GM12878 (cell line): Measurements from ENCODE around the gene LNX2. TPM values are rescaled to one million over a fixed set of nuclear protein-coding genes. Genes with fewer than 3 reads are reported as not detected.

Source experiments
- polyA plus RNA-seq, 11 experiments: library from polyadenylated mRNA; depleted of rRNA in 4 of 11; unstranded in 6 of 11; stranded (reverse) in 5 of 11; fragments of >200 nt; fragmentation: Nextera tagmentation in 4 of 11; fragmentation: Illumina TruSeq in 1 of 11; extraction: Ambion mirVana in 4 of 11; extraction: Trizol in 1 of 11; gene quantifications; 1 replicate in 1 of 11; 2 replicates in 10 of 11; pipeline versions ENCODE4 v1.2.1 to v1.2.3, GENCODE V29; 2011 to 2016; ENCODE audit warnings: inconsistent platforms in 2 of 11, missing spikeins in 2 of 11, low read depth in 1 of 11
- total RNA-seq, 4 experiments: library from RNA; depleted of rRNA in 3 of 4; stranded (reverse); fragments of >200 nt in 3 of 4; fragmentation: Illumina TruSeq in 1 of 4; extraction: Trizol in 1 of 4; gene quantifications; 2 replicates each; pipeline versions ENCODE4 v1.2.1 to v1.2.3, GENCODE V29; 2013 to 2021

The LNX2 gene
- total and polyA plus RNA-seq, 10 of the 15 experiments (the other 5 are each of a cell fraction or from before 2014, with no cell fraction given): 1.3 to 7.7 (median 4.4) TPM

Other genes starting within 250 kb of the LNX2 start
- gene GTF3A, start 195.9 kb downstream of the LNX2 start, total RNA-seq (2014; rRNA removed): 232 TPM in 2 replicates
- 247 and 249 TPM in 2 replicates for gene GTF3A, start 195.9 kb downstream of the LNX2 start, total RNA-seq (2014; rRNA removed; fragmentation: Illumina TruSeq; extraction: Trizol)
- 192 and 201 TPM in 2 replicates for gene GTF3A, start 195.9 kb downstream of the LNX2 start, total RNA-seq (2021)
- 150 and 204 TPM in 2 replicates for gene GTF3A, start 195.9 kb downstream of the LNX2 start, polyA plus RNA-seq (2011; rRNA removed)
- 350 and 400 TPM in 2 replicates for gene GTF3A, start 195.9 kb downstream of the LNX2 start, polyA plus RNA-seq (2014; fragmentation: Illumina TruSeq; extraction: Trizol)
- gene GTF3A, start 195.9 kb downstream of the LNX2 start, polyA plus RNA-seq (2014; fragmentation: Nextera tagmentation; extraction: Ambion mirVana): 100 to 1,000 TPM in 1 of 2 experiments, 10 to 100 TPM in 1; 74.2 to 187 TPM
- gene GTF3A, start 195.9 kb downstream of the LNX2 start, polyA plus RNA-seq (2014; rRNA removed): 183 and 199 TPM in 2 replicates
- gene GTF3A, start 195.9 kb downstream of the LNX2 start, polyA plus RNA-seq (2016; fragmentation: Nextera tagmentation; extraction: Ambion mirVana): 100 to 1,000 TPM; 501 to 524 TPM
- 26.0 and 47.3 TPM in 2 replicates for gene MTIF3, start 170.0 kb downstream of the LNX2 start, total RNA-seq (2014; rRNA removed)
- 44.2 and 48.4 TPM in 2 replicates for gene MTIF3, start 170.0 kb downstream of the LNX2 start, total RNA-seq (2014; rRNA removed; fragmentation: Illumina TruSeq; extraction: Trizol)
- gene MTIF3, start 170.0 kb downstream of the LNX2 start, total RNA-seq (2021): 22.4 and 22.5 TPM in 2 replicates
- gene MTIF3, start 170.0 kb downstream of the LNX2 start, polyA plus RNA-seq (2011; rRNA removed): 49.1 and 70.3 TPM in 2 replicates
- 68.0 and 75.1 TPM in 2 replicates for gene MTIF3, start 170.0 kb downstream of the LNX2 start, polyA plus RNA-seq (2014; fragmentation: Illumina TruSeq; extraction: Trizol)
- gene MTIF3, start 170.0 kb downstream of the LNX2 start, polyA plus RNA-seq (2014; fragmentation: Nextera tagmentation; extraction: Ambion mirVana): 10 to 100 TPM; 64.7 to 73.9 TPM
- 29.4 and 40.0 TPM in 2 replicates for gene MTIF3, start 170.0 kb downstream of the LNX2 start, polyA plus RNA-seq (2014; rRNA removed)
- 10 to 100 TPM; 50.3 to 51.1 TPM for gene MTIF3, start 170.0 kb downstream of the LNX2 start, polyA plus RNA-seq (2016; fragmentation: Nextera tagmentation; extraction: Ambion mirVana)
- gene POLR1D, start 1.4 kb upstream of the LNX2 start, total RNA-seq (2014; rRNA removed): 119 and 136 TPM in 2 replicates
- 160 TPM in 2 replicates for gene POLR1D, start 1.4 kb upstream of the LNX2 start, total RNA-seq (2014; rRNA removed; fragmentation: Illumina TruSeq; extraction: Trizol)
- gene POLR1D, start 1.4 kb upstream of the LNX2 start, total RNA-seq (2021): 153 and 156 TPM in 2 replicates
- gene POLR1D, start 1.4 kb upstream of the LNX2 start, polyA plus RNA-seq (2011; rRNA removed): 219 and 229 TPM in 2 replicates
- gene POLR1D, start 1.4 kb upstream of the LNX2 start, polyA plus RNA-seq (2014; fragmentation: Illumina TruSeq; extraction: Trizol): 223 and 290 TPM in 2 replicates
- gene POLR1D, start 1.4 kb upstream of the LNX2 start, polyA plus RNA-seq (2014; fragmentation: Nextera tagmentation; extraction: Ambion mirVana): 100 to 1,000 TPM; 190 to 219 TPM
- 155 and 160 TPM in 2 replicates for gene POLR1D, start 1.4 kb upstream of the LNX2 start, polyA plus RNA-seq (2014; rRNA removed)
- 100 to 1,000 TPM; 132 to 137 TPM for gene POLR1D, start 1.4 kb upstream of the LNX2 start, polyA plus RNA-seq (2016; fragmentation: Nextera tagmentation; extraction: Ambion mirVana)
- not detected in 2 replicates for gene GSX1, start 172.0 kb upstream of the LNX2 start, total RNA-seq (2014; rRNA removed)
- gene GSX1, start 172.0 kb upstream of the LNX2 start, total RNA-seq (2014; rRNA removed; fragmentation: Illumina TruSeq; extraction: Trizol): not detected in 2 replicates
- gene GSX1, start 172.0 kb upstream of the LNX2 start, total RNA-seq (2021): not detected in 2 replicates
- gene GSX1, start 172.0 kb upstream of the LNX2 start, polyA plus RNA-seq (2011; rRNA removed): not detected in 2 replicates
- not detected in 2 replicates for gene GSX1, start 172.0 kb upstream of the LNX2 start, polyA plus RNA-seq (2014; fragmentation: Illumina TruSeq; extraction: Trizol)
- gene GSX1, start 172.0 kb upstream of the LNX2 start, polyA plus RNA-seq (2014; fragmentation: Nextera tagmentation; extraction: Ambion mirVana): not detected
- gene GSX1, start 172.0 kb upstream of the LNX2 start, polyA plus RNA-seq (2014; rRNA removed): not detected in 2 replicates
- gene GSX1, start 172.0 kb upstream of the LNX2 start, polyA plus RNA-seq (2016; fragmentation: Nextera tagmentation; extraction: Ambion mirVana): not detected